ENCODE measurements around the gene FCHSD2. TPM values are rescaled to one million over a fixed set of nuclear protein-coding genes. Genes with fewer than 3 reads are reported as not detected.

FCHSD2 gene
- polyA plus RNA-seq, 3 donors, result 14.5 to 43.5 (median 16.6) TPM

GRCh38 chr11:72813740-72814285 lies 328.3 kb downstream of the FCHSD2 start:
- DNase-seq, result peak; percentile 70 to 84 (median 75)
- peaks cover 0 to 5% (median 3%) of the 10 kb centered on the region in 3 donors for H3K27me3 Mint-ChIP-seq (ENCODE audit: low read depth in 3 of 3)
- intact Hi-C loops (cut with micrococcal nuclease), result loop anchor here (2.0 to 5.0 kb wide), 5 partner anchors 19 to 92 kb away; partner anchors contain the start of gene STARD10 (in 1 of the 2)

More at GRCh38 chr11:72813740-72814285, 328.3 kb downstream of the FCHSD2 start:
- H3K27me3 ChIP-seq (ENCODE audit: control insufficient read depth in 2 of 2, insufficient read depth in 2 of 2, low read length in 2 of 2), result no peaks in the 10 kb centered on the region
- peaks cover 65% of the 10 kb centered on the region for H3K4me1 Mint-ChIP-seq
- peaks cover 33 to 36% of the 10 kb centered on the region in 2 donors for H3K36me3 ChIP-seq (replicated peaks in 1 of 2; ENCODE audit: control insufficient read depth in 1 of 2, insufficient read depth in 2 of 2, low read length in 2 of 2)
- no peak for TF ChIP-seq CTCF (IDR thresholded peaks at IDR 0.05)
- H3K79me2 ChIP-seq (ENCODE audit: insufficient read depth, low read length), result peaks cover 99% of the 10 kb centered on the region
- peak overlapping the region; percentile 60 for H2AFZ ChIP-seq (ENCODE audit: insufficient read depth, low read depth, low read length, poor library complexity, severe bottlenecking)
- peak overlapping the region; percentile 99 to 100 for H3K4me3 Mint-ChIP-seq
- peaks cover 38 to 63% of the 10 kb centered on the region in 2 donors for H3K36me3 Mint-ChIP-seq
- H3K4me2 ChIP-seq (replicated peaks; ENCODE audit: extremely low read depth, low read length, poor library complexity, severe bottlenecking), result peak overlapping the region; percentile 100
- H4K20me1 ChIP-seq (ENCODE audit: insufficient read depth, low read length), result peaks cover 46% of the 10 kb centered on the region
- WGBS (ENCODE audit: insufficient coverage), result under 1% methylated on average over 43 of the region's 47 CpGs
- peak overlapping the region; percentile 98 for H3K27ac ChIP-seq (ENCODE audit: low read depth in 1 of 2, low read length in 2 of 2)
- peaks cover 52 to 77% of the 10 kb centered on the region in 2 donors for H3K4me1 ChIP-seq (ENCODE audit: control insufficient read depth in 1 of 2, insufficient read depth in 2 of 2, low read length in 2 of 2)
- H3K27ac Mint-ChIP-seq, result peak overlapping the region; percentile 97 to 100 (median 98)
- peak overlapping the region; percentile 73 to 100 (median 99) for H3K4me3 ChIP-seq (replicated peaks in 1 of 3; ENCODE audit: low read depth in 2 of 3, low read length in 3 of 3)
- peaks cover 0 to 5% (median 3%) of the 10 kb centered on the region in 7 donors for H3K9me3 Mint-ChIP-seq
- H3K9ac ChIP-seq (ENCODE audit: insufficient read depth, low read length, poor library complexity, severe bottlenecking), result peak overlapping the region; percentile 94
- H3K9me3 ChIP-seq (replicated peaks in 1 of 2; ENCODE audit: control insufficient read depth in 1 of 2, insufficient read depth in 1 of 2, low read length in 2 of 2), result no peaks in the 10 kb centered on the region

Data from CD14-positive monocyte (primary cell).